Ureter (tissue), 1 donor: Measurements from ENCODE around the gene CYP2E1. TPM values are rescaled to one million over a fixed set of nuclear protein-coding genes. Genes with fewer than 3 reads are reported as not detected.
"Not testable (repeated sequence)": the region's sequence is repeated elsewhere in the genome, so short reads cannot be mapped to it uniquely, and the experiment has no call there.

ENCODE experiments used
- DNase-seq: peaks from one replicate; pipeline ENCODE4 v3.0.0-alpha.2; 2020; ENCODE audit warnings: low spot score
- total RNA-seq: library from RNA; stranded (reverse); gene quantifications from one replicate; pipeline ENCODE4 v1.2.4, GENCODE V29; 2023
- donor health status: DM: yes; HTN: yes; CAD: no.

Gene CYP2E1
- total RNA-seq, 1 donor from 2014 or later: 2.9 TPM

DNA sequence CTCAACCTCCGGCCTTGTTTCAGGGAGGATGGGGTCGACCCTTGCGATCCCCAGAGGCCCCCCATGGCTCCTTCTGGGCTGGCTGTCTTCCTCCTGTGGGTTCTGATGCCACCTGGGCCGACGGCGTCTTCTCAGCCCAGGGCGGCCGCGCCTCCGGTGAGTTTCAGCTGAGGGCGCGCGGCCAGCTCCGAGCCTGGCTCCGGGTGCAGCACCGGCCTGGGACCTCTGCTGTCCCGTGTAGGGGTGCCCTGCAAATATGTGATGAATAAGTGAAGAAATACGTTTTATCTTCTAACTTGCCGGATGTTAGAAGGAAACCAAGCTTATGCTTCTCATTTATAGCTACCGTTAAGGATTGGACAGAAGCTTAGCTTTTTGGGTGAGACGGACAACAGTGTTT, 42.6 kb downstream of the CYP2E1 start:
- not testable (repeated sequence) for DNase-seq

DNA sequence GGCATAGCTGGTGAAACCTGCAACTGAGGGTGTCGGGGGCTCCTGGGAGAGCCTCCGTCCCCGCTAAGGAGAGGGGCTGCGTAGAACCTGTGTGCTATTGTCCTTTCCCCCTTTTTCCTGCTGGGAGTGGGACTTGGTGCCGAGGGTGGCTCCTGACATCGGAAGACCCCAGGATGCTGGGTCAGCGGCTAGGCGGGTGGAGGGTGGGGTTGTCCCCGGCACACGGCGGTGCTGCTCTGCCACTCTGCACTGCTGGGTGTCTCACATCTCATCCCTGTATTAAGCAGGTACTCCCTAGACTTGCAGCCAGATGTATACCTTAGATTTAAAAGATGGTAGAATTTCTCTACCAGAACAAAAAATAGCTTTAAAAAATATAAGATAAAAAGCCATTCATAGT, 44.9 kb downstream of the CYP2E1 start:
- not testable (repeated sequence) for DNase-seq

DNA sequence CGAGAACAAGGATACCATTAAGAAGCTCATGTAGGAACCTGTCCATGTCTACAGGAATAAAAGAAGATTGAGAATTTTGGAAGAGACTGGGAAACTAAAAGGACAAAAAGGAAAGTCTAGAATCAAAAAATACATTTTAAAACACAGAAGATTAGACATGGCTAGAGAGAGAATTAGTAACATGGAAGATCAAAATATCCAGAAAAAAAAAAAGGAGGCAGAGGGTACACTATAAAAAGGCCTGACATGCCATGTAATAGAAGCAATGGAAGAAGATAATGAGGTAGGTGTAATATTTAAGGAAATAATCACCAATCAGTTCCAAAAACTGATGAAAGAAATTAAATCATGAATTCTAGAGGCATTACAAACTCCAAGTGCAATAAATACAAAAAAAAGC, 46.3 kb downstream of the CYP2E1 start:
- not testable (repeated sequence) for DNase-seq

DNA sequence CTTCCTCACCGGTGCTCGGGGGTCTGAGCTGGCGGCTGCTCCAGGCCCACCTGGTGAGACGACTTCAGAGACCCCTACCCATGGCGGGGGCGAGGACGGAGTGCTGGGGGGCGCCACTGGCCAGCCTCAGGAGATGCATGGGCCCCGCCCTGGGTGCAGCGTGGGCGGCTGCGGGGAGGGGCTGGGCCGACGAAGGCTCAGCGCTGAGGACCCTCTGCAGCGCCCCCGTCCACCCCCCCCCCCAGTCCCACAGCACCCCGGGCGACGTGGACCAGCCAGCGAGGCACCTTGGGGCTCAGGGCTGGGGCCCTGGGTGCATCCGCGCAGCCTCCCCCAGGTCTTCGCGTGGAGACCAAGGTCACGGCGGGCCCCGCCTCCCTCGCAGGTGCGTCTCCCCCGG, 49.9 kb downstream of the CYP2E1 start:
- DNase-seq: not testable (repeated sequence)

Other genes with a start within 250 kb of the CYP2E1 start
- gene TUBGCP2, start 218.5 kb upstream of the CYP2E1 start, total RNA-seq: 51.9 TPM
- gene ZNF511, start 218.4 kb upstream of the CYP2E1 start, total RNA-seq: 37.4 TPM
- gene CALY, start 190.5 kb upstream of the CYP2E1 start, total RNA-seq: not detected
- not detected for gene PRAP1, start 180.0 kb upstream of the CYP2E1 start, total RNA-seq
- 20.3 TPM for gene FUOM, start 169.3 kb upstream of the CYP2E1 start, total RNA-seq
- gene ECHS1, start 154.0 kb upstream of the CYP2E1 start, total RNA-seq: 130 TPM
- 5.2 TPM for gene PAOX, start 148.1 kb upstream of the CYP2E1 start, total RNA-seq
- 66.2 TPM for gene MTG1, start 133.2 kb upstream of the CYP2E1 start, total RNA-seq
- gene SPRN, start 102.7 kb upstream of the CYP2E1 start, total RNA-seq: not detected
- 5.3 TPM for gene SCART1, start 73.4 kb upstream of the CYP2E1 start, total RNA-seq
- 0.34 TPM for gene SYCE1, start 38.2 kb downstream of the CYP2E1 start, total RNA-seq
- gene FRG2B, start 99.4 kb downstream of the CYP2E1 start, total RNA-seq: not detected